PC-3 (cell line): Measurements from ENCODE around the gene TUSC2. TPM values are rescaled to one million over a fixed set of nuclear protein-coding genes. Genes with fewer than 3 reads are reported as not detected.

ENCODE experiments used
- ATAC-seq: fragments of 200-7000 bp; cut with Tn5 transposase; 2 replicates; pipeline ENCODE4 v1.9.1; 2020; ENCODE audit warnings: mild to moderate bottlenecking, moderate library complexity
- BruUV-seq: library from RNA; stranded (reverse); fragments of 400-500 nt; replicated peaks from 2 replicates; lab custom pipeline; 2021; lab: Mats Ljungman, UMichigan
- CTCF ChIA-PET: fragments of 300-600 bp; sonication (Branson Sonifier 250); formaldehyde crosslinking; loops from one replicate; lab custom pipeline; 2022; ENCODE audit warnings: antibody characterized with exemption; lab: Charles Lee
- POLR2A ChIA-PET: fragments of 300-600 bp; sonication (Branson Sonifier 250); formaldehyde crosslinking; loops from one replicate; lab custom pipeline; 2022; ENCODE audit warnings: antibody characterized with exemption; ENCODE audit not compliant: unreplicated experiment; lab: Charles Lee
- DNase-seq: peaks from one replicate; pipeline ENCODE4 v3.0.0-alpha.2; 2015
- H2AFZ ChIP-seq: fragments of 300-600 bp; sonication (generic); 2 replicates; pipeline ENCODE4 v1.6.0; 2016; ENCODE audit warnings: antibody characterized with exemption, low read length
- H3F3A ChIP-seq: fragments of 300-600 bp; sonication (generic); one replicate; pipeline ENCODE4 v1.6.0; 2017; ENCODE audit warnings: antibody characterized with exemption, low read length, control low read depth, mild to moderate bottlenecking; ENCODE audit not compliant: unreplicated experiment
- H3K27ac ChIP-seq: fragments of 300-600 bp; sonication (generic); 2 replicates; pipeline ENCODE4 v1.5.1; 2016; ENCODE audit warnings: mild to moderate bottlenecking, low read length
- H3K27me3 ChIP-seq: fragments of 300-600 bp; sonication (generic); 2 replicates; pipeline ENCODE4 v1.6.1; 2016; ENCODE audit warnings: low read length, mixed read lengths
- H3K36me3 ChIP-seq: fragments of 300-600 bp; sonication (generic); 2 replicates; pipeline ENCODE4 v1.6.1; 2016; ENCODE audit warnings: low read depth, mixed run types, low read length, mixed read lengths
- H3K4me1 ChIP-seq: fragments of 300-600 bp; sonication (generic); 2 replicates; pipeline ENCODE4 v1.5.1; 2016; ENCODE audit warnings: low read length; ENCODE audit not compliant: insufficient read depth
- H3K4me2 ChIP-seq: fragments of 300-600 bp; sonication (generic); 2 replicates; pipeline ENCODE4 v1.6.0; 2016; ENCODE audit warnings: low read length
- H3K4me3 ChIP-seq: fragments of 300-600 bp; sonication (generic); 2 replicates; pipeline ENCODE4 v1.5.1; 2016; ENCODE audit warnings: mild to moderate bottlenecking, low read length, mixed read lengths
- H3K79me2 ChIP-seq: fragments of 300-600 bp; sonication (generic); 2 replicates; pipeline ENCODE4 v1.6.1; 2017; ENCODE audit warnings: low read length, mixed read lengths
- H3K9ac ChIP-seq: fragments of 300-600 bp; sonication (generic); 2 replicates; pipeline ENCODE4 v1.6.0; 2016; ENCODE audit warnings: mild to moderate bottlenecking, low read length
- H3K9me2 ChIP-seq: fragments of 300-600 bp; sonication (generic); replicated peaks from 2 replicates; pipeline ENCODE4 v1.6.1; 2016; ENCODE audit warnings: mixed run types, low read length, mixed read lengths
- H3K9me3 ChIP-seq: fragments of 300-600 bp; sonication (generic); 2 replicates; pipeline ENCODE4 v1.6.1; 2016; ENCODE audit warnings: low read length, mixed read lengths
- H4K20me1 ChIP-seq: fragments of 300-600 bp; sonication (generic); 2 replicates; pipeline ENCODE4 v1.6.1; 2016; ENCODE audit warnings: low read length, mixed read lengths
- EZH2 ChIP-seq: fragments of 300-600 bp; sonication (generic); IDR thresholded peaks from one replicate; pipeline ENCODE4 v1.6.1; 2017; ENCODE audit warnings: antibody characterized with exemption, mild to moderate bottlenecking, low read length; ENCODE audit not compliant: unreplicated experiment
- EZH2phosphoT487 ChIP-seq: fragments of 300-600 bp; sonication (generic); IDR thresholded peaks from 2 replicates; pipeline ENCODE4 v1.6.1; 2018; ENCODE audit warnings: mild to moderate bottlenecking, antibody characterized with exemption, low read length, borderline replicate concordance
- intact Hi-C: fragments of 100-400 bp; cut with micrococcal nuclease; formaldehyde crosslinking; loops from 2 replicates; pipeline ENCODE4 v1.9.0; 2023
- total RNA-seq: library from RNA; depleted of rRNA; stranded (reverse); fragments of >200 nt; gene quantifications from 2 replicates; pipeline ENCODE4 v1.2.3, GENCODE V29; 2014
- TF ChIP-seq, protein P1 (sequence below): fragments of 300-600 bp; sonication (generic); conservative IDR thresholded peaks from 2 replicates; pipeline ENCODE4 v1.5.1; 2017; ENCODE audit warnings: antibody characterized with exemption, low read depth, mild to moderate bottlenecking, low read length

Gene TUSC2
- total RNA-seq, 1 experiment from 2014 or later = 143 TPM

DNA sequence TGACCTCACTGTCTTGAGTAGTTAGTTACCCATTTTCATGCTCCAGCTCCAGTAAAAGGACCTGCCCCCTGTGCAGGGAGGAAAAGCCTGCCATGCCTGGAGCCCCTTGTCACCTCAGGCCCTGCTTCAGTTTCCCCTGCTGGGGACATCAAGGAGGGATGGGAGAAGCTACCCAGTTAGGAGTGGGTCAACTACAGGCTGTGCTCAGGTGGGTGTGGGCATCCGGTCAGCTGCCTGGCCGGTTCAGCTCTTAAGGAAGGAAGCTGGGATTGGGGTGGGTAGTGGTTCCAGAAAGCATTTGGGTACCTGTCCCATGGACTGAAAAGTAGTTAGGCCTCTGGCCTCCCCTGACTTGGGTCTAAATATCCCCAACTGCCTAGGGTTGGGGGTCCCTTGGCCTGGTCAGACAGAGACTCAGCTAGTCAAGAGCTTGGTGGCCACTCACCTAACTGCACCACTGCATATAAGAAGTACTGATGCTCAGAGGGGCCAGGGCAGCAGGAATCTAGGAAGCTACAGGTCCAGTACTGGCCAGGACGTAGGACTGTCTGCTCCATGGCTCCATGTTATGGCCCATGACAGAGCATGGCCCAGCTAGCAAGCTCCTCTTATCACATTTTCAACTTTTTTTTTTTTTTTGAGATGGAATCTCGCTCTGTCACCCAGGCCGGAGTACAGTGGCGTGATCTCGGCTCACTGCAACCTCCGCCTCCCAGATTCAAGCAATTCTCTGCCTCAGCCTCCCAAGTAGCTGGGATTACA lies 48.6 kb downstream of the TUSC2 start:
- Histone ChIP-seq H3K9me3 (no peaks in the 10 kb centered on the region), H2AFZ (no peak overlapping the region), H4K20me1 (no peaks in the 10 kb centered on the region), H3K4me3 (no peak overlapping the region), H3K79me2 (no peaks in the 10 kb centered on the region), H3K9me2 (no peaks in the 10 kb centered on the region), H3K4me2 (no peak overlapping the region), H3F3A (no peaks in the 10 kb centered on the region), H3K9ac (no peak overlapping the region), H3K4me1 (no peaks in the 10 kb centered on the region; the same call in 1 of the 2 replicates), H3K27ac (no peak overlapping the region), H3K36me3 (no peaks in the 10 kb centered on the region), H3K27me3 (no peaks in the 10 kb centered on the region)
- ATAC-seq (no peak), DNase-seq (no peak)
- intact Hi-C loops = no loop called here
- ChIA-PET CTCF (interaction anchor here (0.6 kb wide), 1 partner anchor 19 kb away, joined by 4 read pairs; no protein-coding TSS in a partner anchor), POLR2A (no interaction called here)
- BruUV-seq = no TSS peak
- TF ChIP-seq EZH2phosphoT487 (no peak), EZH2 (no peak)
- TF ChIP-seq, protein P1, sequence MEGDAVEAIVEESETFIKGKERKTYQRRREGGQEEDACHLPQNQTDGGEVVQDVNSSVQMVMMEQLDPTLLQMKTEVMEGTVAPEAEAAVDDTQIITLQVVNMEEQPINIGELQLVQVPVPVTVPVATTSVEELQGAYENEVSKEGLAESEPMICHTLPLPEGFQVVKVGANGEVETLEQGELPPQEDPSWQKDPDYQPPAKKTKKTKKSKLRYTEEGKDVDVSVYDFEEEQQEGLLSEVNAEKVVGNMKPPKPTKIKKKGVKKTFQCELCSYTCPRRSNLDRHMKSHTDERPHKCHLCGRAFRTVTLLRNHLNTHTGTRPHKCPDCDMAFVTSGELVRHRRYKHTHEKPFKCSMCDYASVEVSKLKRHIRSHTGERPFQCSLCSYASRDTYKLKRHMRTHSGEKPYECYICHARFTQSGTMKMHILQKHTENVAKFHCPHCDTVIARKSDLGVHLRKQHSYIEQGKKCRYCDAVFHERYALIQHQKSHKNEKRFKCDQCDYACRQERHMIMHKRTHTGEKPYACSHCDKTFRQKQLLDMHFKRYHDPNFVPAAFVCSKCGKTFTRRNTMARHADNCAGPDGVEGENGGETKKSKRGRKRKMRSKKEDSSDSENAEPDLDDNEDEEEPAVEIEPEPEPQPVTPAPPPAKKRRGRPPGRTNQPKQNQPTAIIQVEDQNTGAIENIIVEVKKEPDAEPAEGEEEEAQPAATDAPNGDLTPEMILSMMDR = no peak

DNA sequence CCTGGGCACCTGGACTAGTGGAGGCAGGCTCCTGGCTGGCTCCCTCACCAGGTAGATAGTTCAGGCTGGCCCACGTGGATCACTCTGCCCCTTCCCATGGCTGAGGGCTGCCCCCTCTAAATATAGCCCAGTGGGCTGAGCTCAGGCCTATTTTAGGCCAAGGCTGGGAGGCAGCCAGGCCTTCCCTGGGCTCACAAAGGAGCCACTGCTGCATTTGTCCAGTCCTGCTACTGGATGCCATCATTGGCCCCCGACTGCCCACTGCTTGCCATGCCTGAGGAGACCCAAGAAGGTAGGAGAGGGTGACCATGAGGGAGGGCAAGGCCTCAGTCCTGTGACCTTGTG lies 49.2 kb downstream of the TUSC2 start, which contains the start of gene LSMEM2:
TSS of gene LSMEM2 (plus strand) at position 208 of the 345 bp plus-strand sequence. CDS start at position 235, 27 bp downstream.
- Histone ChIP-seq H3K4me3 (no peak within 1 kb of the TSS), H2AFZ (no peak within 1 kb of the TSS), H3K36me3 (no peaks in the 10 kb centered on the region), H3K9ac (no peak within 1 kb of the TSS), H3K4me2 (no peak within 1 kb of the TSS), H3K27ac (no peak within 1 kb of the TSS), H3K4me1 (no peaks in the 10 kb centered on the region), H3K79me2 (no peaks in the 10 kb centered on the region), H3K9me2 (no peaks in the 10 kb centered on the region), H3F3A (no peaks in the 10 kb centered on the region), H3K27me3 (no peaks in the 10 kb centered on the region), H3K9me3 (no peaks in the 10 kb centered on the region), H4K20me1 (no peaks in the 10 kb centered on the region)
- no TSS peak for BruUV-seq
- CTCF ChIA-PET = no interaction called here
- TF ChIP-seq EZH2phosphoT487 = no peak
- TF ChIP-seq, protein P1 = no peak
- no peak for TF ChIP-seq EZH2
- POLR2A ChIA-PET = no interaction called here
- DNase-seq (no peak), ATAC-seq (no peak)
- intact Hi-C loops = no loop called here
